ENCODE data around the gene KRT8. TPM values are rescaled to one million over a fixed set of nuclear protein-coding genes. Genes with fewer than 3 reads are reported as not detected.

KRT8 gene
- total and polyA plus RNA-seq, 9 donors, result 1.1 to 56.7 (median 4.4) TPM

- peaks cover 18% of the 10 kb centered on the region for H3K4me1 ChIP-seq (ENCODE audit: control insufficient read depth, insufficient read depth, low read length)
- peak; percentile 91 for DNase-seq
- 5% methylated on average over 24 of the region's 34 CpGs for WGBS (ENCODE audit: insufficient coverage)
- no peak overlapping the region for H3K27ac ChIP-seq (ENCODE audit: low read length)
- H3K27me3 ChIP-seq (ENCODE audit: control insufficient read depth, insufficient read depth, low read length), result no peaks in the 10 kb centered on the region
- no peaks in the 10 kb centered on the region for H3K36me3 ChIP-seq (ENCODE audit: control insufficient read depth, insufficient read depth, low read length)
- no peaks in the 10 kb centered on the region for H3K9me3 ChIP-seq (replicated peaks; ENCODE audit: control insufficient read depth, low read depth, low read length)
- H3K4me3 ChIP-seq (ENCODE audit: low read length), result peak overlapping the region; percentile 33
Observed at GRCh38 chr12:52903285-52903854, 1.5 kb downstream of the KRT8 start.

- no peaks in the 10 kb centered on the region for H3K9me3 ChIP-seq (replicated peaks; ENCODE audit: control insufficient read depth, low read depth, low read length)
- peaks cover 17% of the 10 kb centered on the region for H3K4me1 ChIP-seq (ENCODE audit: control insufficient read depth, insufficient read depth, low read length)
- 85% methylated on average over 8 of the region's 13 CpGs for WGBS (ENCODE audit: insufficient coverage)
- no peaks in the 10 kb centered on the region for H3K36me3 ChIP-seq (ENCODE audit: control insufficient read depth, insufficient read depth, low read length)
- H3K4me3 ChIP-seq (ENCODE audit: low read length), result no peak overlapping the region
- H3K27me3 ChIP-seq (ENCODE audit: control insufficient read depth, insufficient read depth, low read length), result no peaks in the 10 kb centered on the region
- no peak overlapping the region for H3K27ac ChIP-seq (ENCODE audit: low read length)
- no peak for DNase-seq
Observed at GRCh38 chr12:52901715-52902541, 2.9 kb downstream of the KRT8 start.

- Histone ChIP-seq H3K9me3 (replicated peaks; ENCODE audit: control insufficient read depth, low read depth, low read length) (no peaks in the 10 kb centered on the region), H3K36me3 (ENCODE audit: control insufficient read depth, insufficient read depth, low read length) (no peaks in the 10 kb centered on the region), H3K27ac (ENCODE audit: low read length) (no peak overlapping the region), H3K27me3 (ENCODE audit: control insufficient read depth, insufficient read depth, low read length) (no peaks in the 10 kb centered on the region), H3K4me3 (ENCODE audit: low read length) (no peak overlapping the region), H3K4me1 (ENCODE audit: control insufficient read depth, insufficient read depth, low read length) (peaks cover 26% of the 10 kb centered on the region)
- DNase-seq, result no peak
- WGBS (ENCODE audit: insufficient coverage), result 100% methylated on average over 1 of the region's 7 CpGs
Observed at GRCh38 chr12:52900896-52901714, 3.8 kb downstream of the KRT8 start.

- no CpG with 5 or more reads among the region's 9 CpGs for WGBS (ENCODE audit: insufficient coverage)
- Histone ChIP-seq H3K27ac (ENCODE audit: low read length) (no peak overlapping the region), H3K9me3 (replicated peaks; ENCODE audit: control insufficient read depth, low read depth, low read length) (no peaks in the 10 kb centered on the region), H3K36me3 (ENCODE audit: control insufficient read depth, insufficient read depth, low read length) (no peaks in the 10 kb centered on the region), H3K4me1 (ENCODE audit: control insufficient read depth, insufficient read depth, low read length) (peaks cover 33% of the 10 kb centered on the region), H3K27me3 (ENCODE audit: control insufficient read depth, insufficient read depth, low read length) (no peaks in the 10 kb centered on the region), H3K4me3 (ENCODE audit: low read length) (no peak overlapping the region)
- DNase-seq, result no peak
Observed at GRCh38 chr12:52900166-52900895, 4.5 kb downstream of the KRT8 start.

GRCh38 chr12:52899338-52900035, 5.4 kb downstream of the KRT8 start:
- 93% methylated on average over 9 of the region's 13 CpGs for WGBS (ENCODE audit: insufficient coverage)
- peaks cover 36% of the 10 kb centered on the region for H3K4me1 ChIP-seq (ENCODE audit: control insufficient read depth, insufficient read depth, low read length)

GRCh38 chr12:52896190-52897100, 8.4 kb downstream of the KRT8 start:
- Histone ChIP-seq H3K27me3 (ENCODE audit: control insufficient read depth, insufficient read depth, low read length) (no peaks in the 10 kb centered on the region), H3K4me1 (ENCODE audit: control insufficient read depth, insufficient read depth, low read length) (peaks cover 26% of the 10 kb centered on the region), H3K36me3 (ENCODE audit: control insufficient read depth, insufficient read depth, low read length) (no peaks in the 10 kb centered on the region), H3K9me3 (replicated peaks; ENCODE audit: control insufficient read depth, low read depth, low read length) (no peaks in the 10 kb centered on the region), H3K4me3 (ENCODE audit: low read length) (no peak overlapping the region), H3K27ac (ENCODE audit: low read length) (peak overlapping the region; percentile 20)
- DNase-seq, result no peak
- no CpG with 5 or more reads among the region's 3 CpGs for WGBS (ENCODE audit: insufficient coverage)

More at GRCh38 chr12:52899338-52900035, 5.4 kb downstream of the KRT8 start:
- no peak overlapping the region for H3K4me3 ChIP-seq (ENCODE audit: low read length)
- H3K36me3 ChIP-seq (ENCODE audit: control insufficient read depth, insufficient read depth, low read length), result no peaks in the 10 kb centered on the region
- no peak for DNase-seq
- no peak overlapping the region for H3K27ac ChIP-seq (ENCODE audit: low read length)
- H3K27me3 ChIP-seq (ENCODE audit: control insufficient read depth, insufficient read depth, low read length), result no peaks in the 10 kb centered on the region
- H3K9me3 ChIP-seq (replicated peaks; ENCODE audit: control insufficient read depth, low read depth, low read length), result no peaks in the 10 kb centered on the region

GRCh38 chr12:52895726-52896189, 9.1 kb downstream of the KRT8 start:
- no peak overlapping the region for H3K4me3 ChIP-seq (ENCODE audit: low read length)
- whole genome bisulfite sequencing (ENCODE audit: insufficient coverage), result no CpG with 5 or more reads among the region's 2 CpGs
- no peak for DNase-seq
- H3K9me3 ChIP-seq (replicated peaks; ENCODE audit: control insufficient read depth, low read depth, low read length), result no peaks in the 10 kb centered on the region
- no peaks in the 10 kb centered on the region for H3K36me3 ChIP-seq (ENCODE audit: control insufficient read depth, insufficient read depth, low read length)
- H3K27me3 ChIP-seq (ENCODE audit: control insufficient read depth, insufficient read depth, low read length), result no peaks in the 10 kb centered on the region
- peak overlapping the region; percentile 26 for H3K27ac ChIP-seq (ENCODE audit: low read length)
- peaks cover 26% of the 10 kb centered on the region for H3K4me1 ChIP-seq (ENCODE audit: control insufficient read depth, insufficient read depth, low read length)

- no peak for DNase-seq
- H3K9me3 ChIP-seq (replicated peaks; ENCODE audit: control insufficient read depth, low read depth, low read length), result no peaks in the 10 kb centered on the region
- H3K4me3 ChIP-seq (ENCODE audit: low read length), result no peak overlapping the region
- no peaks in the 10 kb centered on the region for H3K27me3 ChIP-seq (ENCODE audit: control insufficient read depth, insufficient read depth, low read length)
- H3K27ac ChIP-seq (ENCODE audit: low read length), result no peak overlapping the region
- peaks cover 26% of the 10 kb centered on the region for H3K4me1 ChIP-seq (ENCODE audit: control insufficient read depth, insufficient read depth, low read length)
- H3K36me3 ChIP-seq (ENCODE audit: control insufficient read depth, insufficient read depth, low read length), result no peaks in the 10 kb centered on the region
Observed at GRCh38 chr12:52892974-52893373, 11.9 kb downstream of the KRT8 start.

Data from muscle of leg (tissue), 11 donors.